NCI-H187 (cell line): ENCODE measurements around the gene BIVM.

Experiments
- DNase-seq, 2 experiments: peaks; one replicate each; lab custom pipeline; 2025; lab: John Stamatoyannopoulos, UW

BIVM gene

DNA sequence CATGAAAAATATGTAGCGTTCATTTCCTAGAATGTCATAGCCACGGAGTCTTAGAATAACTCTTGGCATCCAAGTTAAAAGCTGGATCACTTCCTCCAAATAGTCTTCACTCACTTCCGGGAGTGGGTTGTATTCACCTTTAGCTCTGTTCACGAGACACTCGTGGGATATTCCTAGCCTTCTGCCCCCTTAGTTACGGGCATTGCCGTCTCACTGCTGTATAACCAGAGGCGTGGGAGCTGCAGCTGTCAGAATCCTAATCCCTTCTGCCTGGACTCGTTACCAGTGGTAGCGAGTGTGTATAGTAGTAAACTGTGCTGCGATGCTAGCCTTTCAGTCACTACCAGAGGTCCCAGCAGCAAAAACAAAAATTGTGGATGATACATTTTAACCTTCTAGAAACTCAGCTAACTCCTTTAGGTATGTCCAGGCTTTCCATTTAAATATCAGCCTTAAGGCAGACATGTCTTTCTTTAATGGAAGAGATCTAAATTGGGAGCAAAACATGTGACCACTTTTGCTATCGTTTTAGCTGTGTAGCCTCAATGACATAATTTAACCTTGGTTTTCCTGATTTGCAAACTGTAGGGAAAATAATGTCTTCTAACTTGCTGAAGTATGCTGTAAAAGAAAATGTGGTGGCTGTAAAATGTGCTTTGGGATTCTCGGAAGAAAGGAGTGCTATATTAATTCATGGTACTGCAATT, 81.0 kb downstream of the BIVM start:
- DNase-seq = no peak

DNA sequence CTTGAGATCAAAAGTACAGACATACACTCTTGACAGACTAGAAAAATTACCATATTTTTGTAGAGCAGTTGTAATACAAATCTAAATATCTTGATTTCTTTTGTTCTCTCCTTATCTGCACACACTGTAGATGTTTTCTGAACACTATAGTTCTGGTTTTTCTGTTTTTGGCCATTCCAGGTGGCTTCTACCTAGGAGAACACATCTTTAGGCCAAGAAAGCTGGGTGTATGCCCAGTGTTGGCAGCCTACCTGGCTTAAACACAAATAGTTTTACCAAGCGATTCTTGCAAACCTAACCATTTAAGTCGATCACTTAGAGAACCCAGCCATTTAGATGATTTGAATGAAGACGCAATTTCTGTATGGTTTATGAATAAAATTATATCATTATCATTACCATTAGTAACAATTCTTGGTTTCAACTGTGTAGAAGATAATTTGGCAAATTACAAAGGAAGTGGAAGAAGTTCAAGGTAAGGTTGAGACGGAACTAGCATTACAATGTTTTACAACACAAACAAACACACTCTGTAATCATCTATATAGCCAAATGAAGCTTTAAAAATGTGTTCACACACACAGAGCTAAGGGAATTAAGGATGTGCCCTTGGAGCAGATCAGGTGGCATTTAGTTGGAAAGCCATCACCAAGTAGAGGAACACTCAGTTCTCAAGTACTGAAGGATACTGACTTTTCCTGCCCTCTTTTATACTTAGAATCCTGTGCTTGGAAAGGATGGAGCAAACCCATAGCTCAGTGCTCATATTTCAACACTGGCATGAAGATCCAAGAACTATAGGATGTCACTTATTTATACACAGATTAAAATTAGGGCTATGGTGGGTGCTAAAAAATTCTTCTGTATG, 83.1 kb downstream of the BIVM start:
- DNase-seq = no peak
